NCI-H510A (cell line): ENCODE measurements around the gene SLC26A11.
A peak's percentile ranks its signal among the peaks of the same experiment; 100 is the strongest.

ENCODE experiments used
- DNase-seq: peaks from one replicate; lab custom pipeline; 2025; lab: John Stamatoyannopoulos, UW

Gene SLC26A11

DNA sequence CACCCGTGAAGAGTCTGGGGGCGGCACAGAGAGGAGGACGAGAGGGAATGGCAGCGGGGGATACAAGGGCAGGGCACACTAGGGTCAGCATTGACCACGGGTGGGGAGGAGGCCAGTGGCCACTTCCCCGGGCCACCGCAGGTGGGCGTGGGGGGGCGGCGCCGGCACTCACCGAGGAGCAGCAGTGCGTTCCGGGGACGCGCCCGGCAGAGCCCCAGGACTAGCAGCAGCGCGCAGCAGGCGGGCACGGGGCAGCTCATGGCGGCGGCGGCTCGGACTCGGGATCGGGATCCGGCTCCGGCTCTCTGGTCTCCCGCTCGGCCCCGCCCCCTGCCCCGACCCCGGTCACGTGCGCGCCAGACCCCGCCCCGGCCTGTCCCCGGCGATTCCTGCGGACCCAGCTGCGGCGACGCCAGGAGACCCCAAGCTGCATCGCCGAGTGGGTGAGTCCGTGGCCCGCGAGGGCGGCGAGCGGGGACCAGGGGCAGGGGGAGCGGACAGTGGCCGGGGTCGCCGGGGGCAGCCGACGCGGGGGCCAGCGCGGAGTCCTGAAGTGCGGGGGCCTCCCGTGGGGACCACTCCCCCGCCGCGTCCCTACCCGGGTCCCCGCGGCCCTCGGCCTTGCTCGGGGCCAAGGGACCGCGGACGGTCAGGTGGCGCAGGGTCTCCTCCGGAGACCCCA lies at the start of gene SLC26A11, which contains the start of gene SGSH:
Gene SLC26A11, plus strand, starts transcription at position 374 of the 682 bp plus-strand sequence. CDS start 1,134 bp downstream, outside the sequence.
Gene SGSH, minus strand, starts transcription at position 280 of the 682 bp plus-strand sequence. Its CDS starts 20 bp downstream, at position 260.
- peak; percentile 75 for DNase-seq

DNA sequence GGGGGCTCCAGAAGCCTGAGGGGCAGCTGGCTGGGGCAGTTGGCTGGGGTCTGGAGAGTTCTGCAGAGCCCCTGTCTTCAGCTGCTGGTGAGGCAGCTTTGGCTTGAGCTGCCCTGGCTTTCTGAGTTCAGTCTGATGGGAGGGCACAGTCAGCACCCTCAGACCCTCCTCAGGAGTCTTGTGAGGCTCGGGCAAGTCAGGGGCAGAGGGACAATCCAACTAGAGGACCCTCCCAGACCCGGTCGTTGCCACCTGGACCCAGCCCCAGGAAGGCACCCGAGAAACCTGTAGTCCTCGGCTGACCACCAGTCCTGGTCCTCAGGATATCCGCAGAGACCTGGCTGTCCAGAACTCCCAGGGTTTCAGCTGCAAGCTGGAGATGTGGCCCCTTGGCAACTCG lies 48.5 kb upstream of the SLC26A11 start:
- no peak for DNase-seq

GRCh38 chr17:80173126-80173525 lies 47.1 kb upstream of the SLC26A11 start:
- DNase-seq: no peak

DNA sequence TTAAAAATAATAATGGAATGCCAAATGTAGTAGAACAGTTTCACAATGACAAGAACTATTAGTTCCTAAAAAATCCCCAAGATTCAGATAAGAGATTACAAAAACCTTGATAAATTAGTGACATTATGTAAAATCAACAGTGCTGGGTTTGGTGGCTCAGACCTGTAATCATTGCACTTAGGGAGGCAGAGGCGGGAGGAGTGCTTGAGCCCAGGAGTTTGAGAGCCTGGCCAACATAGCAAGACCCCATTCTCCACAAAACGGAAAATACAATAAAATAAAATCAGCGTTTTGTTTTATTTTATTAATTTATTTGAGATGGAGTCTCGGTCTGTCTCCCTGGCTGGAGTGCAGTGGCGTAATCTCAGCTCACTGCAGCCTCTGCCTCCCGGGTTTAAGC lies 46.3 kb upstream of the SLC26A11 start:
- no peak for DNase-seq

- no peak for DNase-seq
These were observed 43.5 kb upstream of the SLC26A11 start for GRCh38 chr17:80176757-80177156.

DNA sequence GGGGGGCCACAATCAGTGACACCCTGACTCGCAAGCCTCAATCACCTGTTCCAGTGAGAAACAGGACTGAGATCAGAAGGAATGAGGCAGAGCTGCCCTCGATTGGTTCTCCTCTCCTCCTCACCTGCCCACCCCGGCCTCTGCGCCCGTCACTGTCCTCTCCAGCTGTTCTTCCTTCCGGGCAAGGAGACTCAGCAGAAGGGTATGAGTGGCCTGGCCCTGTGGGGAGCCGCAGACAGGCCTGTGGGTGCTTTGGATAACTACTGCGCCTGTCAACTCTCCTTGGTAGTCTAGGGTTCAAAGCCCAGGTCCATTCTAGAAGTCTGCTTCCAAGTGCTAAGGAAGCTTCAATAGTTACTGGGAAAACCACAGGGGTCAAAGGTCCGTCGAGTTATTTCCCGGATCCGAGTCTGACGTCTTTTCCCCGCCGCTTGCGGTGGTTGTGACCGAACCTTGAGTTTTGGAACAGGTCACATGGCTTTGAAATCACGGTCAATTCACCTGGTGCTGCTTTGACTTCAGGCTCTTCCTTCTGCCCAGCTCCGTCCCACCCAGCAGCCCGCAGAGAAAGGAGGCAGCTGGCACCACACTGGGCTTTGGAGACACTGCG lies 42.1 kb upstream of the SLC26A11 start:
- no peak for DNase-seq

DNA sequence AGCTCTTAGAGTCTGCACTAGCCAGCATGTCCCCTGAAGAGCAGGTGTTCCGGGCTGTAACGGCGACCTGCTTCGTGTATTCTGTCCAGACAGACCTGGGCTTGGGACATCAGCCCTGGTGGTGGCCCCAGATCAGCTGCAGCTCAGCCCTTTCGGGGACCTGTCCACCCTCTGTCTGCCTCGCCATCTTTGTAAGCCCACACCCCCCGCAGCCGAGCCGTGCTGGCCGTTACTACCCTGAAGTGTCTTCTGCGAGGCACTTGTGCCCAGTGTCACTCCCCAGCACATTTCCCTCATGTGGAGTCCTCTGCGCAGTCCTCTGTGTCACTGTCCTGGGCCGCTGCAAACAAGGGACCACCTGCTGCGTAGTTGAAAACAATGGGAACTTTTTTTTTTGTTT lies 40.0 kb upstream of the SLC26A11 start:
- no peak for DNase-seq

DNA sequence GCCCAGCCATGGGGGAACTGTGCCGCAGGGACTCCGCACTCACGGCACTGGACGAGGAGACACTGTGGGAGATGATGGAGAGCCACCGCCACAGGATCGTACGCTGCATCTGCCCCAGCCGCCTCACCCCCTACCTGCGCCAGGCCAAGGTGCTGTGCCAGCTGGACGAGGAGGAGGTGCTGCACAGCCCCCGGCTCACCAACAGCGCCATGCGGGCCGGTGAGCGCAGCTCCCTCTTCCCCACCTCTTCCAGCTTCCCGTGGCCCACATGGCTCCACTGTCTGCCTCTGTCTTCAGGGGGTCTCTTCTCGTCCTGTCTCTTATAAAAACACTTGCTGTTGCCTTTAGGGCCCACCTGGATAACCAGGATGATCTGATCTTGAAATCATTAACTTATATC lies 38.8 kb upstream of the SLC26A11 start:
- DNase-seq: no peak

DNA sequence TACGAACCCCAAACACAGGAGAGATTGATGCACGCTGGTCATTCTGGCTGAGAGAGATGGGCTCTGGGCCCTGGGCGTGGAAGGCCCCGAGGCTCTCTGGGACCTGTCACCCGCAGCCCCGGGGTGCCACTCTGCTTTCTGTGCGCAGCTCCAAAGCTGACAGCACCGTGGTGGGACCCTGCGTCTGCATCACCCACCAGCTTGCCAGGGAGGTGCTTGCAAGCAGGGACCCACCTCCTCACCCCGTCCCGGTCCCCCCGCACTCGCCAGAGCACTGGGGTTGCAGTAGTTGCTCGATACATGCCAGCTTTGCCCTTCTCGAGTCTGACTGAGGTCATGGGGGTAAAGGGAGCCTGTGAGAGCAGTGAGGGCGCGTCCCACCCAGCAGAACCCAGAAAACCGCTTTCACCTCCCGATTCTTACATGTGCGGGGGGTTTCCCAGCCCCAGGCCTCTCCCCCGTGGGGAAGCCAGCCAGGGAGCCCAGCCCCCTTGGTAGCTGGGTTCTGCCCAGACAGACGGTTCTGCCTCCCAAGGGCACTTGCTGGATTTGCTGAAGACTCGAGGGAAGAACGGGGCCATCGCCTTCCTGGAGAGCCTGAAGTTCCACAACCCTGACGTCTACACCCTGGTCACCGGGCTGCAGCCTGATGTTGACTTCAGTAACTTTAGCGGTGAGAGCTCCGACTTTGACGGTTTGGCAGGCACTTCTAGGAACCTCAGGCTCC lies 37.9 kb upstream of the SLC26A11 start:
- DNase-seq: no peak

- no peak for DNase-seq
These were observed 37.4 kb upstream of the SLC26A11 start for GRCh38 chr17:80182845-80183223.

GRCh38 chr17:80183581-80184422 lies 36.4 kb upstream of the SLC26A11 start:
- no peak for DNase-seq

DNA sequence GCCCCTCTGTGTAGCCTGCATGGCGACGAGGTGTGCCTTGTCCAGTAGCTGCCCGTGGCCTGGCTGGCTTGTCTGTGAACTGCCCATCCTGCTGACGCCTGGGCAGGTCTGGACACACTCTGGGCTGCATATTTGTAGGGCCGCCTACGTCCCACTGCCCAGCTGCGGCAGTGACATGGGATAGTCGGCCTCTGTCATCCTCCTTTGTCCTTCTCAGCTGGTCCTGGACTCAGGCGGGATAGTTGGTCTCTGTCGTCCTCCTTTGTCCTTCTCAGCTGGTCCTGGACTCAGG lies 35.9 kb upstream of the SLC26A11 start:
- no peak for DNase-seq

GRCh38 chr17:80185968-80186367 lies 34.3 kb upstream of the SLC26A11 start:
- DNase-seq: no peak

DNA sequence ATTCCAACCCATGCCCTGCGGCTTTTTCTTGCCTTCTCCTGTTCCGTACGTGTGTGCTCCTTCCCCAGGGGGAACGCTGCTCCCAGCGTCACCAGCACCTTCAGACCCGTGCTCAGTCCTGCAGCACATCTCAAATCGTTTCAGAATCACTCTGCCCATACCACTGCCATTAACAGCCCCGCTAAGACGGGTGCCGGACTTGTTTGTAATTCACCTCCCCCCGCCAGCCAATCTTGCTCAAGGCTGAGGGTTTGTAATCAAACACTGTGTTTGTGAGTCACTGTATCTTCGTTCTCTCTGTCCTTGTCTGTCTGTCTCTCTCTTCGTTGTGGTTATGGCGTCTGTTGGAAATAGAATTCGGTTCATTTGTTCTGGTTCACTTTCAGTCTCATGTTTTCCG lies 33.1 kb upstream of the SLC26A11 start:
- DNase-seq: no peak

DNA sequence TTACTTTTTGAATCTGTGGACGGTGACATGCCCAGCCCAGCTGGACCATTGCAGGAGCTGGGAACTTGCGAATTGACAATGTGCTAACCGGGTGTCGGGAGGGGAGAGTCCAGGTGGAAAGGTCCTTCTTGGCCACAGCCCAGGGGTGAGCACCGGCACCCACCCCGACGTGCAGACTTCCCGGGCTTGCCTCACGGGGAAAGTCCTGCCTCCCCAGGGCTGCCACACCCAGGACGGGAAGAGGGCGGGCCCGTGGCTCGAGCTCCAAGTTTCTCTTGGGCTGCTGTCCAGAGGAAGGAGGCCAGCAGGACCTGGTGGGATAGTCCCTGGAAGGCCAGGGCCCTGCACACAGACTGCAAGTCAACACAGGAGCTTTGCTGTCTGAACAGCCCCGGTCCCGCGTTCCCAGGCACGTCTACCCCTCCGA lies 32.7 kb upstream of the SLC26A11 start:
- no peak for DNase-seq

- no peak for DNase-seq
These were observed 30.6 kb upstream of the SLC26A11 start for GRCh38 chr17:80189611-80190010.

DNA sequence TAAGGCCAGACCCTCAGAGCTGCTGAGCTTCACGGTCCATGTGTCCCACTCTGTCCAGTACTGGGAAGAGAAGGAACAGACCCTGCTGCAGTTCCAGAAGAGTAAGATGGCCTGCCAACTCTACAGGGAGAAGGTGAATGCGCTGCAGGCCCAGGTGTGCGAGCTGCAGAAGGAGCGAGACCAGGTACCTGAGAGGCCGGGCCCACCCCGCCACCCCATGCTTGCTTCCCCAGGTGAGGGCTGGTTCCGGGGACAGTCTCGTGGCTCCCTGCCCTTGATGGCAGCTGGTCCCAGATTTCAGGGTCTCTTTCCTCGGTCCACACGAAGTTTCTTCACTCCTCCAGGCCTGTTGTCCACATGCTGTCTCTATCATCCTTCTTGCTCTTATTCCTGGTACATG lies 29.5 kb upstream of the SLC26A11 start:
- no peak for DNase-seq

DNA sequence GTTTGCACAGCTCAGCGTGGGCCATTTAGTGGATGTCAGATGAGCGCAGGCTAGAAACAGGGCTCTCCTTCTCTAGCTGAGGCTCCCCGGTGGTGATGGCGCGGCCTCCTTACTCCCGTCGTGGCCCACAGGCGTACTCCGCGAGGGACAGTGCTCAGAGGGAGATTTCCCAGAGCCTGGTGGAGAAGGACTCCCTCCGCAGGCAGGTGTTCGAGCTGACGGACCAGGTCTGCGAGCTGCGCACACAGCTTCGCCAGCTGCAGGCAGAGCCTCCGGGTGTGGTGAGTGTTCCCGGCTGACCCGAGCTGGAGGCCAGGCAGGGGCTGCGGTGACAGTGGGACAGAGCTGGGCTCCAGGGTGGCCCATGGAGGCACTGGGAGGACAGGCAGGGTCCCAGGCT lies 29.0 kb upstream of the SLC26A11 start:
- DNase-seq: no peak

DNA sequence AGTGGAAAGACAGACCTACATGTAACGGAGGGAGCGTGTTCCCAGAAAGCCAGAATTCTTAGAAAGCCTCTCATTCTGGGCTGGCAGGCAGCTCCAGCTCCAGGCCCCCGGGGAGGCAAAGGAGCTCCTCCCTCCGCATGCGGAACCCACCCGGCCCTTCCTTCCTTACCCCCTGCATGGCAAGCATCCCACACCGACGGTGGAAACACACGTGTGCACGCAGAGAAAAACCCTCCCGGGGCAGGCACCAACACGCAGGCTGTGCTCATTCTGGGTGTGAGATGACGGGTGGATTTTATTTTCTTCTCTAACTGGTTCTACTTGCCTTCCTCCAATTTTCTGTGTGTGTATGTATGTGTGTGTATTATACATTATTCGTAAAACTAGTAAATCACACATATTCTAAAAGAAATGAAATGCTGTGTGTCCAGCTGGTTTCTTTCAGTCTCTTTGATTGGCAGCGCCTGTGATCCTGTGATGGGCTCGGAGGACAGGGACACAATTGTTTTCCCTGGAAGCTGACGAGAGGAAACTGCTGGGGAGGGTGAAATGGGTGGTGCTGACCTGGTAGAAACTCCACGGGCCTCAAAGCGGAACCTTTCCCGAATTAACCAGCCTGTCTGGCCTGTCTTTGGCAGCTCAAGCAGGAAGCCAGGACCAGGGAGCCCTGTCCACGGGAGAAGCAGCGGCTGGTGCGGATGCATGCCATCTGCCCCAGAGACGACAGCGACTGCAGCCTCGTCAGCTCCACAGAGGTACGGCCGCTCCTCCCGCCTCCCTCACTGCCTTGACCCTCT lies 28.2 kb upstream of the SLC26A11 start:
- no peak for DNase-seq

- DNase-seq: no peak
These were observed 25.1 kb upstream of the SLC26A11 start for GRCh38 chr17:80195141-80195540.

GRCh38 chr17:80195671-80196529 lies 24.3 kb upstream of the SLC26A11 start:
- DNase-seq: no peak
